ENCODE data around the gene SLC16A2. TPM values are rescaled to one million over a fixed set of nuclear protein-coding genes. Genes with fewer than 3 reads are reported as not detected.

SLC16A2 gene
- total and polyA plus RNA-seq, 10 of the 15 experiments (the other 5 are each of a cell fraction or from before 2014, with no cell fraction given) = 0.08 to 0.13 TPM; not detected in 8

DNA sequence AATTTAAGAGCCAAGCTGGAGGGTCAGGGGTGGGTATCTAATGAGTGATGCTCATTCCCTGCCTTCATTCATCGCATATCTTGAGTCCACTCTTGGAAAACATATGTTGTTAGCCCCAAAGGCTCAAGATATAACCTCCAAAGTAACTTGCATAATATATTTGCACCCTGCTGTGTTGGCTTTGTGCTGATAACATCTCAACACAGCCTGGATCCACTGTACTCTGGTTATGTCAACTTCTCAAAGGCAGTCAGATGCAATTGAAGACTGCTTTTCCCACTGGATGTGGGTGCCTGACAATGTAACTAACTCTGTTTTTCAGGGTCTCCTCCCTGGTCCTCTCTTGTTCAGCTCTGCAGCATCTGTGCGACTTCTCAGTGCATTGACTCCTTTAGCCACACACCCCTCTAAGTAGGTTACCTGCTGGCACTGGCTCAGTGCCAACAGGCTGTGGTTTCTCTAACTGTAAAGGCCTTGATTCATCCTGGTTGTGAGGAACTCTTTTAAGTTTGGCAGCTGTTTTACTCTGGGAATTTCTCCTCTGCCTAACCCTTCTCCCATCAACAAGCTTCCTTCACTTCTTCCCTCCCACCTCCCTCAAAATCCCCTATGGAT lies 28.1 kb downstream of the SLC16A2 start (continued):
- TF ChIP-seq, protein P1, sequence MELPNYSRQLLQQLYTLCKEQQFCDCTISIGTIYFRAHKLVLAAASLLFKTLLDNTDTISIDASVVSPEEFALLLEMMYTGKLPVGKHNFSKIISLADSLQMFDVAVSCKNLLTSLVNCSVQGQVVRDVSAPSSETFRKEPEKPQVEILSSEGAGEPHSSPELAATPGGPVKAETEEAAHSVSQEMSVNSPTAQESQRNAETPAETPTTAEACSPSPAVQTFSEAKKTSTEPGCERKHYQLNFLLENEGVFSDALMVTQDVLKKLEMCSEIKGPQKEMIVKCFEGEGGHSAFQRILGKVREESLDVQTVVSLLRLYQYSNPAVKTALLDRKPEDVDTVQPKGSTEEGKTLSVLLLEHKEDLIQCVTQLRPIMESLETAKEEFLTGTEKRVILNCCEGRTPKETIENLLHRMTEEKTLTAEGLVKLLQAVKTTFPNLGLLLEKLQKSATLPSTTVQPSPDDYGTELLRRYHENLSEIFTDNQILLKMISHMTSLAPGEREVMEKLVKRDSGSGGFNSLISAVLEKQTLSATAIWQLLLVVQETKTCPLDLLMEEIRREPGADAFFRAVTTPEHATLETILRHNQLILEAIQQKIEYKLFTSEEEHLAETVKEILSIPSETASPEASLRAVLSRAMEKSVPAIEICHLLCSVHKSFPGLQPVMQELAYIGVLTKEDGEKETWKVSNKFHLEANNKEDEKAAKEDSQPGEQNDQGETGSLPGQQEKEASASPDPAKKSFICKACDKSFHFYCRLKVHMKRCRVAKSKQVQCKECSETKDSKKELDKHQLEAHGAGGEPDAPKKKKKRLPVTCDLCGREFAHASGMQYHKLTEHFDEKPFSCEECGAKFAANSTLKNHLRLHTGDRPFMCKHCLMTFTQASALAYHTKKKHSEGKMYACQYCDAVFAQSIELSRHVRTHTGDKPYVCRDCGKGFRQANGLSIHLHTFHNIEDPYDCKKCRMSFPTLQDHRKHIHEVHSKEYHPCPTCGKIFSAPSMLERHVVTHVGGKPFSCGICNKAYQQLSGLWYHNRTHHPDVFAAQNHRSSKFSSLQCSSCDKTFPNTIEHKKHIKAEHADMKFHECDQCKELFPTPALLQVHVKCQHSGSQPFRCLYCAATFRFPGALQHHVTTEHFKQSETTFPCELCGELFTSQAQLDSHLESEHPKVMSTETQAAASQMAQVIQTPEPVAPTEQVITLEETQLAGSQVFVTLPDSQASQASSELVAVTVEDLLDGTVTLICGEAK (IDR thresholded peaks at IDR 0.05; ENCODE audit: borderline replicate concordance) = no peak
- no peak for TF ChIP-seq SMAD1 (IDR thresholded peaks at IDR 0.05; ENCODE audit: low read depth, partially characterized antibody)

DNA sequence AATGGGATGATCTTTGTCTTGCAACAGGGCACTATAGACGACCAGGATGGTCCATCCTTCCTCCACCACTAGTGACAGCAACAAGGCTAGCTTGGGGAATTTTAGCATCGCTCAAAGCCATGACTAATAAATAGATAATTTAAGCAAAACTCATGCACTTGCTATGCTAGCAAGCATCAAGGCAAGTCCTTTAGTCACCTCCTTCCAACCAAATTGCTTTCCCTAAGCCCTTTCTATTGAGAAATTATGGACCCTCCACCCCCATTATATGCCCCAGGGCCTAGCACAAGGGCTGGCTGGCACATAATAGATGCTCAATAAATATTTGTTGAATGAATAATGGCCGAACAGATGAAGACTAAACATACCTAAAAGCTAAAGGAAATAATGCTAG lies 28.6 kb downstream of the SLC16A2 start:
- intact Hi-C loops (cut with micrococcal nuclease; ENCODE audit: unreplicated experiment) (no loop called here), in situ Hi-C loops (cut with MboI) (no loop called here)
- Histone ChIP-seq H3K9ac (ENCODE audit: control insufficient read depth, insufficient read depth, low read length) (no peak overlapping the region), H3K4me2 (ENCODE audit: control insufficient read depth, insufficient read depth) (no peak overlapping the region), H3K27ac (ENCODE audit: control insufficient read depth, insufficient read depth) (no peak overlapping the region), H4K20me1 (ENCODE audit: control insufficient read depth, insufficient read depth) (no peaks in the 10 kb centered on the region), H3K36me3 (ENCODE audit: control insufficient read depth in 2 of 2, insufficient read depth in 2 of 2, low read length in 1 of 2) (no peaks in the 10 kb centered on the region), H3K4me1 (ENCODE audit: control insufficient read depth, insufficient read depth, low read length) (no peaks in the 10 kb centered on the region), H2AFZ (ENCODE audit: control insufficient read depth, low read depth, low read length) (no peak overlapping the region), H3K27me3 (replicated peaks in 1 of 2; ENCODE audit: control insufficient read depth in 2 of 2, insufficient read depth in 2 of 2, low read length in 1 of 2) (no peaks in the 10 kb centered on the region; a peak in 1 of 4 replicates), H3K79me2 (ENCODE audit: control insufficient read depth, insufficient read depth, low read length) (no peaks in the 10 kb centered on the region), H3K4me3 (no peak overlapping the region), H3K9me3 (replicated peaks; ENCODE audit: control insufficient read depth, insufficient read depth, low read length) (no peaks in the 10 kb centered on the region)
- ChIA-PET POLR2A (no interaction called here), CTCF (no interaction called here), RAD21 (ENCODE audit: unreplicated experiment) (no interaction called here), SMC1A (ENCODE audit: uncharacterized antibody, unreplicated experiment) (no interaction called here)
- WGBS (ENCODE audit: insufficient coverage, insufficient replicate concordance, low lambda C conversion rate, missing lambda C conversion rate) = 5% methylated on average over 3 of the region's 3 CpGs
- FAIRE-seq (no peak), ATAC-seq (no peak), DNase-seq (ENCODE audit: low read depth, low spot score) (no peak)
- BruUV-seq (replicated peaks) = no TSS peak
- TF ChIP-seq ZNF274 (IDR thresholded peaks at IDR 0.05; ENCODE audit: insufficient read depth, insufficient read length) = no peak
- no peak for TF ChIP-seq POLR2AphosphoS2 (IDR thresholded peaks at IDR 0.05; ENCODE audit: low read depth, low read length)
- no peak for TF ChIP-seq TARDBP (IDR thresholded peaks at IDR 0.05; ENCODE audit: borderline replicate concordance)
- TF ChIP-seq, protein P2, sequence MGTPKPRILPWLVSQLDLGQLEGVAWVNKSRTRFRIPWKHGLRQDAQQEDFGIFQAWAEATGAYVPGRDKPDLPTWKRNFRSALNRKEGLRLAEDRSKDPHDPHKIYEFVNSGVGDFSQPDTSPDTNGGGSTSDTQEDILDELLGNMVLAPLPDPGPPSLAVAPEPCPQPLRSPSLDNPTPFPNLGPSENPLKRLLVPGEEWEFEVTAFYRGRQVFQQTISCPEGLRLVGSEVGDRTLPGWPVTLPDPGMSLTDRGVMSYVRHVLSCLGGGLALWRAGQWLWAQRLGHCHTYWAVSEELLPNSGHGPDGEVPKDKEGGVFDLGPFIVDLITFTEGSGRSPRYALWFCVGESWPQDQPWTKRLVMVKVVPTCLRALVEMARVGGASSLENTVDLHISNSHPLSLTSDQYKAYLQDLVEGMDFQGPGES (IDR thresholded peaks at IDR 0.05) = no peak
- no peak for TF ChIP-seq MTA2 (IDR thresholded peaks at IDR 0.05; ENCODE audit: low read depth)
- TF ChIP-seq FOXK2 (IDR thresholded peaks at IDR 0.05) = no peak
- no peak for TF ChIP-seq RAD51 (IDR thresholded peaks at IDR 0.05)
- TF ChIP-seq, protein P3, sequence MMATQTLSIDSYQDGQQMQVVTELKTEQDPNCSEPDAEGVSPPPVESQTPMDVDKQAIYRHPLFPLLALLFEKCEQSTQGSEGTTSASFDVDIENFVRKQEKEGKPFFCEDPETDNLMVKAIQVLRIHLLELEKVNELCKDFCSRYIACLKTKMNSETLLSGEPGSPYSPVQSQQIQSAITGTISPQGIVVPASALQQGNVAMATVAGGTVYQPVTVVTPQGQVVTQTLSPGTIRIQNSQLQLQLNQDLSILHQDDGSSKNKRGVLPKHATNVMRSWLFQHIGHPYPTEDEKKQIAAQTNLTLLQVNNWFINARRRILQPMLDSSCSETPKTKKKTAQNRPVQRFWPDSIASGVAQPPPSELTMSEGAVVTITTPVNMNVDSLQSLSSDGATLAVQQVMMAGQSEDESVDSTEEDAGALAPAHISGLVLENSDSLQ (IDR thresholded peaks at IDR 0.05) = no peak
- no peak for TF ChIP-seq YY1 (IDR thresholded peaks at IDR 0.05; ENCODE audit: low read depth, low read length)
- no peak for TF ChIP-seq IKZF2 (IDR thresholded peaks at IDR 0.05)
- no peak for TF ChIP-seq MYB (IDR thresholded peaks at IDR 0.05; ENCODE audit: borderline replicate concordance, low read depth, low read length)
- TF ChIP-seq ETV6 (conservative IDR thresholded peaks at IDR 0.05 in 1 of 2, IDR thresholded peaks at IDR 0.05 in 1 of 2; ENCODE audit: borderline replicate concordance in 1 of 2, low read depth in 1 of 2) = no peak
- TF ChIP-seq FOXM1 (IDR thresholded peaks at IDR 0.05; ENCODE audit: low read depth, low read length) = no peak
